GM19372 (cell line): Measurements from ENCODE around the gene TAPBP.
"Not testable (repeated sequence)": the region's sequence is repeated elsewhere in the genome, so short reads cannot be mapped to it uniquely, and the experiment has no call there.

Experiments used
- ATAC-seq: cut with Tn5 transposase; IDR thresholded peaks from one replicate; pipeline ENCODE4 v1.9.1; 2021; ENCODE audit warnings: mild to moderate bottlenecking, low read depth, moderate library complexity; ENCODE audit not compliant: unreplicated experiment

TAPBP gene

GRCh38 chr6:33313709-33314514, at the start of gene TAPBP:
Gene TAPBP, minus strand, starts transcription at chr6:33314078. Its CDS starts 37 bp downstream, at chr6:33314041.
- peak; percentile 35 for ATAC-seq

- ATAC-seq, result not testable (repeated sequence)
These were observed 49.6 kb upstream of the TAPBP start for GRCh38 chr6:33363486-33363885.

- ATAC-seq, result no peak
These were observed 45.5 kb upstream of the TAPBP start for GRCh38 chr6:33359331-33359730.

- ATAC-seq, result not testable (repeated sequence)
These were observed 43.4 kb upstream of the TAPBP start for GRCh38 chr6:33357160-33357871.

GRCh38 chr6:33356295-33356694, 42.4 kb upstream of the TAPBP start:
- ATAC-seq, result no peak

- ATAC-seq, result not testable (repeated sequence)
These were observed 42.0 kb upstream of the TAPBP start for GRCh38 chr6:33355860-33356259.

GRCh38 chr6:33347816-33348215, 33.9 kb upstream of the TAPBP start:
- no peak for ATAC-seq

GRCh38 chr6:33346972-33347371, 33.1 kb upstream of the TAPBP start:
- ATAC-seq, result not testable (repeated sequence)

- ATAC-seq, result no peak
These were observed 31.1 kb upstream of the TAPBP start for GRCh38 chr6:33344701-33345697.

- no peak for ATAC-seq
These were observed 30.2 kb upstream of the TAPBP start for GRCh38 chr6:33343953-33344611.

GRCh38 chr6:33343606-33343952, 29.7 kb upstream of the TAPBP start:
- not testable (repeated sequence) for ATAC-seq

GRCh38 chr6:33339193-33339592, 25.3 kb upstream of the TAPBP start:
- ATAC-seq, result no peak

GRCh38 chr6:33336495-33336894, 22.6 kb upstream of the TAPBP start:
- no peak for ATAC-seq

- ATAC-seq, result no peak
These were observed 22.0 kb upstream of the TAPBP start for GRCh38 chr6:33335916-33336315.

GRCh38 chr6:33333666-33334065, 19.8 kb upstream of the TAPBP start:
- no peak for ATAC-seq

GRCh38 chr6:33330736-33331135, 16.9 kb upstream of the TAPBP start:
- ATAC-seq, result no peak

GRCh38 chr6:33329058-33329457, 15.2 kb upstream of the TAPBP start:
- no peak for ATAC-seq

GRCh38 chr6:33324125-33324524, 10.2 kb upstream of the TAPBP start:
- ATAC-seq, result no peak

GRCh38 chr6:33323623-33323948, 9.7 kb upstream of the TAPBP start:
- ATAC-seq, result no peak

- ATAC-seq, result no peak
These were observed 7.3 kb upstream of the TAPBP start for GRCh38 chr6:33321227-33321626.
